H1 (cell line): ENCODE measurements around the gene GBGT1. TPM values are rescaled to one million over a fixed set of nuclear protein-coding genes. Genes with fewer than 3 reads are reported as not detected.

Source experiments
- CTCF ChIA-PET: fragments of 300-600 bp; sonication (Branson Sonifier 250); formaldehyde crosslinking; loops from one replicate; lab custom pipeline; 2021; ENCODE audit not compliant: partially characterized antibody; lab: Charles Lee
- POLR2A ChIA-PET: fragments of 300-600 bp; sonication (Branson Sonifier 250); formaldehyde crosslinking; loops from one replicate; lab custom pipeline; 2021; ENCODE audit warnings: inconsistent platforms; ENCODE audit not compliant: partially characterized antibody; lab: Charles Lee
- DNase-seq, 2 experiments: peaks; one replicate each; pipeline versions ENCODE4 v3.0.0 to v3.0.0-alpha.2; 2010 to 2022; ENCODE audit warnings: low spot score in 2 of 2, low read depth in 1 of 2, mixed read lengths in 1 of 2
- FAIRE-seq: peaks from 2 replicates; lab custom pipeline; 2011; peaks lifted over from hg19 to GRCh38; lab: Jason Lieb, UNC
- H2AFZ ChIP-seq: 2 replicates; pipeline ENCODE4 v1.8.1; 2012; ENCODE audit warnings: low read length, inconsistent platforms
- H2AK5ac ChIP-seq: 2 replicates; pipeline ENCODE4 v1.6.1; 2013; ENCODE audit warnings: low read depth, low read length
- H2BK120ac ChIP-seq: replicated peaks from 2 replicates; pipeline ENCODE3; 2013; ENCODE audit warnings: low read depth, low read length, inconsistent platforms
- H2BK12ac ChIP-seq: 2 replicates; pipeline ENCODE4 v1.6.1; 2013; ENCODE audit warnings: low read depth, low read length
- H2BK15ac ChIP-seq: 2 replicates; pipeline ENCODE4 v1.6.1; 2013; ENCODE audit warnings: low read length
- H2BK20ac ChIP-seq: 2 replicates; pipeline ENCODE4 v1.6.1; 2013; ENCODE audit warnings: low read length
- H2BK5ac ChIP-seq: 2 replicates; pipeline ENCODE4 v1.6.1; 2013; ENCODE audit warnings: low read depth, low read length
- H3K14ac ChIP-seq: 2 replicates; pipeline ENCODE4 v1.6.1; 2013; ENCODE audit warnings: inconsistent platforms; ENCODE audit not compliant: insufficient read length
- H3K18ac ChIP-seq: 2 replicates; pipeline ENCODE4 v1.6.1; 2013; ENCODE audit warnings: low read length; ENCODE audit errors: extremely low read depth
- H3K23ac ChIP-seq: 2 replicates; pipeline ENCODE4 v1.6.1; 2013; ENCODE audit warnings: inconsistent platforms; ENCODE audit not compliant: insufficient read length
- H3K23me2 ChIP-seq: 2 replicates; pipeline ENCODE4 v1.6.1; 2013; ENCODE audit warnings: low read depth, low read length
- H3K27ac ChIP-seq: 2 replicates; pipeline ENCODE4 v1.6.1; 2011; ENCODE audit warnings: low read depth, low read length, inconsistent platforms
- H3K27me3 ChIP-seq, 4 experiments: replicated peaks in 1 of 4; 1 replicate in 1 of 4; 2 replicates in 3 of 4; pipeline versions ENCODE4 v1.6.1 to v1.8.1; 2011 to 2013; ENCODE audit warnings: low read length in 3 of 4, mild to moderate bottlenecking in 3 of 4, inconsistent platforms in 2 of 4, mixed read lengths in 2 of 4, moderate library complexity in 1 of 4; ENCODE audit not compliant: control insufficient read depth in 3 of 4, insufficient read depth in 3 of 4; ENCODE audit errors: extremely low read depth in 1 of 4
- H3K36me3 ChIP-seq, 4 experiments: 2 replicates each; pipeline versions ENCODE4 v1.6.1 to v1.8.1; 2011 to 2013; ENCODE audit warnings: mild to moderate bottlenecking in 4 of 4, low read length in 3 of 4, moderate library complexity in 2 of 4, control low read depth in 1 of 4, inconsistent platforms in 1 of 4; ENCODE audit not compliant: insufficient read depth in 4 of 4, control insufficient read depth in 2 of 4
- H3K4ac ChIP-seq: replicated peaks from 2 replicates; pipeline ENCODE3; 2013; ENCODE audit warnings: low read length, low read depth, mixed read lengths, inconsistent platforms; ENCODE audit not compliant: insufficient read length
- H3K4me1 ChIP-seq, 4 experiments: replicated peaks in 1 of 4; 1 replicate in 1 of 4; 2 replicates in 3 of 4; pipeline versions ENCODE4 v1.6.1 to v1.8.1; 2011 to 2013; ENCODE audit warnings: low read length in 3 of 4, inconsistent platforms in 2 of 4, mixed read lengths in 1 of 4; ENCODE audit not compliant: insufficient read depth in 4 of 4, control insufficient read depth in 3 of 4
- H3K4me2 ChIP-seq, 2 experiments: 2 replicates each; pipeline versions ENCODE4 v1.6.1 to v1.8.1; 2011 to 2013; ENCODE audit warnings: low read depth in 2 of 2, low read length in 2 of 2, control low read depth in 1 of 2, inconsistent platforms in 1 of 2, mild to moderate bottlenecking in 1 of 2; ENCODE audit not compliant: insufficient read depth in 1 of 2
- H3K4me3 ChIP-seq, 4 experiments: fragments of 200-600, 300-600 bp in 1 of 4; sonication (generic), shearing (Covaris generic), sonication (Bioruptor Twin) in 1 of 4; 2 replicates each; pipeline versions ENCODE4 v1.5.1 to v1.8.1; 2011 to 2016; ENCODE audit warnings: low read length in 4 of 4, low read depth in 3 of 4, control low read depth in 2 of 4, inconsistent platforms in 2 of 4, mild to moderate bottlenecking in 2 of 4, mixed read lengths in 1 of 4, moderate library complexity in 1 of 4; ENCODE audit not compliant: insufficient read depth in 2 of 4; ENCODE audit errors: extremely low read depth in 1 of 4
- H3K56ac ChIP-seq: replicated peaks from 2 replicates; pipeline ENCODE3; 2013; ENCODE audit warnings: low read depth, mild to moderate bottlenecking, mixed read lengths, low read length, inconsistent platforms; ENCODE audit not compliant: insufficient read length
- H3K79me1 ChIP-seq: 2 replicates; pipeline ENCODE4 v1.6.1; 2013; ENCODE audit warnings: low read depth, low read length, control low read depth
- H3K79me2 ChIP-seq, 2 experiments: 2 replicates each; pipeline versions ENCODE4 v1.6.1 to v1.8.1; 2012 to 2013; ENCODE audit warnings: low read length in 2 of 2, mild to moderate bottlenecking in 2 of 2, inconsistent platforms in 1 of 2; ENCODE audit not compliant: insufficient read depth in 2 of 2, control insufficient read depth in 1 of 2
- H3K9ac ChIP-seq, 4 experiments: replicated peaks in 1 of 4; 1 replicate in 1 of 4; 2 replicates in 3 of 4; pipeline versions ENCODE4 v1.6.1 to v1.8.1; 2011 to 2013; ENCODE audit warnings: low read depth in 3 of 4, low read length in 3 of 4, control low read depth in 2 of 4, mild to moderate bottlenecking in 2 of 4, moderate library complexity in 2 of 4, inconsistent platforms in 1 of 4; ENCODE audit errors: extremely low read depth in 1 of 4
- H3K9me3 ChIP-seq, 2 experiments: 2 replicates each; pipeline versions ENCODE4 v1.6.1 to v1.8.1; 2012 to 2013; ENCODE audit warnings: mild to moderate bottlenecking in 2 of 2, moderate library complexity in 2 of 2, control low read depth in 1 of 2, inconsistent platforms in 1 of 2, low read depth in 1 of 2, low read length in 1 of 2, mixed read lengths in 1 of 2; ENCODE audit not compliant: insufficient read depth in 2 of 2
- H4K20me1 ChIP-seq, 2 experiments: replicated peaks in 1 of 2; 2 replicates each; pipeline versions ENCODE3 to v1.8.1; 2011 to 2013; ENCODE audit warnings: inconsistent platforms in 2 of 2, low read length in 2 of 2, mild to moderate bottlenecking in 1 of 2; ENCODE audit not compliant: insufficient read depth in 2 of 2, control insufficient read depth in 1 of 2
- H4K5ac ChIP-seq: 2 replicates; pipeline ENCODE4 v1.6.1; 2013; ENCODE audit warnings: low read length, low read depth, mixed read lengths, inconsistent platforms; ENCODE audit not compliant: insufficient read length
- H4K8ac ChIP-seq: 2 replicates; pipeline ENCODE4 v1.8.0; 2013; ENCODE audit warnings: mild to moderate bottlenecking, moderate library complexity, low read length, inconsistent platforms; ENCODE audit not compliant: insufficient read depth; ENCODE audit errors: extremely low read depth
- H4K91ac ChIP-seq: replicated peaks from 2 replicates; pipeline ENCODE3; 2013; ENCODE audit warnings: low read length, mixed read lengths, inconsistent platforms; ENCODE audit not compliant: insufficient read length
- EGR1 ChIP-seq: IDR thresholded peaks from 2 replicates; pipeline ENCODE4 v1.6.1; 2011; ENCODE audit warnings: low read depth, low read length, borderline replicate concordance
- JUN ChIP-seq: IDR thresholded peaks from 2 replicates; pipeline ENCODE4 v1.6.1; 2011; ENCODE audit warnings: low read depth, mild to moderate bottlenecking, improper control_type of control experiment, low read length
- RXRA ChIP-seq: IDR thresholded peaks from 2 replicates; pipeline ENCODE4 v1.6.1; 2011; ENCODE audit warnings: low read depth, mild to moderate bottlenecking, low read length, moderate library complexity; ENCODE audit not compliant: insufficient read depth
- SIRT6 ChIP-seq: IDR thresholded peaks from one replicate; pipeline ENCODE4 v1.7.1; 2012; ENCODE audit warnings: low read length, inconsistent platforms
- SIX5 ChIP-seq: IDR thresholded peaks from 2 replicates; pipeline ENCODE4 v1.6.1; 2011; ENCODE audit warnings: mild to moderate bottlenecking, low read depth, low read length
- WGBS, 2 experiments: shearing (Covaris generic) in 1 of 2; methylation state at CpG; one replicate each; pipeline versions ENCODE4 v1.1.6 to v1.1.7; 2013 to 2015; ENCODE audit warnings: low lambda C conversion rate in 2 of 2, mixed read lengths in 2 of 2, inconsistent platforms in 1 of 2, low coverage in 1 of 2, missing lambda C conversion rate in 1 of 2; ENCODE audit not compliant: insufficient replicate concordance in 2 of 2, insufficient coverage in 1 of 2, insufficient read length in 1 of 2; ENCODE audit errors: extremely low coverage in 1 of 2, missing lambda C conversion rate in 1 of 2; 5-methylcytosine and 5-hydroxymethylcytosine counted together
- polyA plus RNA-seq, 7 experiments: library from polyadenylated mRNA; depleted of rRNA in 3 of 7; stranded (reverse) in 5 of 7; unstranded in 2 of 7; fragments of >200 nt in 5 of 7; fragments of 200-250 nt in 2 of 7; gene quantifications; 1 replicate in 5 of 7; 2 replicates in 1 of 7; 4 replicates in 1 of 7; pipeline versions ENCODE4 v1.2.1 to v1.2.3, GENCODE V29; 2011 to 2013; ENCODE audit warnings: missing spikeins in 2 of 7, mixed read lengths in 2 of 7
- total RNA-seq: library from RNA; stranded (reverse); fragmentation: NEBNext Ultra II Directional; extraction: Animal tissue kit (Norgen Biotek cat#: 25700); gene quantifications from 2 replicates; pipeline ENCODE4 v1.2.1, GENCODE V29; 2021
- TF ChIP-seq, protein P1 (sequence below): IDR thresholded peaks from 2 replicates; pipeline ENCODE4 v1.6.1; 2012; ENCODE audit warnings: inconsistent platforms

The GBGT1 gene
- total and polyA plus RNA-seq, 2 of the 8 experiments (the other 6 are each of a cell fraction or from before 2014, with no cell fraction given), result 7.1 to 9.7 TPM

GRCh38 chr9:133140174-133140505 lies 23.6 kb downstream of the GBGT1 start:
- Histone ChIP-seq H3K23me2 (no peaks in the 10 kb centered on the region; the same call in 1 of the 2 replicates), H4K8ac (no peak overlapping the region), H3K23ac (no peak overlapping the region), H3K27ac (no peak overlapping the region), H4K20me1 (peaks cover 20 to 35% of the 10 kb centered on the region in 2 experiments), H3K36me3 (no peaks in the 10 kb centered on the region), H3K9ac (no peak overlapping the region), H2BK12ac (no peak overlapping the region), H2BK120ac (no peak overlapping the region), H4K91ac (no peak overlapping the region), H3K79me2 (peaks cover 0 to 3% of the 10 kb centered on the region in 2 experiments; a peak in 1 of 4 replicates), H3K4me1 (peaks cover 0 to 11% (median 5%) of the 10 kb centered on the region in 4 experiments; a peak in 5 of 7 replicates), H3K4me2 (no peak overlapping the region)
- no peak for DNase-seq
- CTCF ChIA-PET, result interaction anchor here (4.8 kb wide), 1 partner anchor 7 kb away, joined by 31 read pairs; no protein-coding TSS in a partner anchor
- 96% methylated on average over 2 of the region's 4 CpGs; no CpG with 5 or more reads in 1 of the 2 experiments for WGBS, 2 experiments
- no peak for TF ChIP-seq RXRA
- no peak for TF ChIP-seq JUN
- TF ChIP-seq, protein P1, sequence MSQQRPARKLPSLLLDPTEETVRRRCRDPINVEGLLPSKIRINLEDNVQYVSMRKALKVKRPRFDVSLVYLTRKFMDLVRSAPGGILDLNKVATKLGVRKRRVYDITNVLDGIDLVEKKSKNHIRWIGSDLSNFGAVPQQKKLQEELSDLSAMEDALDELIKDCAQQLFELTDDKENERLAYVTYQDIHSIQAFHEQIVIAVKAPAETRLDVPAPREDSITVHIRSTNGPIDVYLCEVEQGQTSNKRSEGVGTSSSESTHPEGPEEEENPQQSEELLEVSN, result no peak
- no peak for TF ChIP-seq SIX5
- no peak for TF ChIP-seq SIRT6
- TF ChIP-seq EGR1, result no peak
- TF ChIP-seq, all 59 proteins: peak for 0
- Histone ChIP-seq H3K9me3 (no peaks in the 10 kb centered on the region), H3K4ac (no peak overlapping the region), H3K27me3 (peaks cover 0 to 5% (median 0%) of the 10 kb centered on the region in 4 experiments; a peak in 2 of 7 replicates), H2BK15ac (no peak overlapping the region), H3K14ac (no peak overlapping the region), H3K79me1 (peaks cover 9% of the 10 kb centered on the region), H2BK5ac (no peak overlapping the region), H3K4me3 (no peak overlapping the region), H2BK20ac (no peak overlapping the region), H3K56ac (no peak overlapping the region), H2AFZ (no peak overlapping the region), H4K5ac (no peak overlapping the region), H2AK5ac (no peak overlapping the region), H3K18ac (no peak overlapping the region)
- POLR2A ChIA-PET, result no interaction called here
- no peak for FAIRE-seq
